Stomach smooth muscle (tissue), 2 donors: Measurements from ENCODE around the gene POLR2F.
"Not testable (repeated sequence)": the region's sequence is repeated elsewhere in the genome, so short reads cannot be mapped to it uniquely, and the experiment has no call there.

Experiments used
- H3K27ac ChIP-seq: one replicate; pipeline ENCODE4 v1.7.0; 2013; ENCODE audit warnings: mild to moderate bottlenecking, low read length, inconsistent platforms
- H3K27me3 ChIP-seq, 2 donors: one replicate each; pipeline ENCODE4 v1.7.0; 2013; ENCODE audit warnings: low read length in 2 of 2; ENCODE audit not compliant: insufficient read depth in 2 of 2, control insufficient read depth in 1 of 2
- H3K36me3 ChIP-seq, 2 donors: one replicate each; pipeline ENCODE4 v1.7.0; 2013; ENCODE audit warnings: low read length in 2 of 2; ENCODE audit not compliant: control insufficient read depth in 2 of 2, insufficient read depth in 2 of 2
- H3K4me1 ChIP-seq: one replicate; pipeline ENCODE4 v1.7.0; 2013; ENCODE audit warnings: low read length; ENCODE audit not compliant: control insufficient read depth, insufficient read depth
- H3K4me3 ChIP-seq, 2 donors: one replicate each; pipeline ENCODE4 v1.7.0; 2013; ENCODE audit warnings: low read length in 2 of 2
- H3K9ac ChIP-seq, 2 donors: one replicate each; pipeline ENCODE4 v1.7.0; 2013; ENCODE audit warnings: low read length in 2 of 2, mild to moderate bottlenecking in 1 of 2
- H3K9me3 ChIP-seq, 2 donors: one replicate each; pipeline ENCODE4 v1.7.0; 2013; ENCODE audit warnings: low read length in 2 of 2; ENCODE audit not compliant: control insufficient read depth in 2 of 2
- donor health status: healthy.
- donor health status: Pancreatic carcinoma.

Gene POLR2F

GRCh38 chr22:37933711-37934376 is 19.7 kb upstream of the POLR2F start:
- H3K4me1 ChIP-seq: peaks cover 45% of the 10 kb centered on the region
- H3K9ac ChIP-seq: peak overlapping the region in 1 of 2 donors; percentile 21
- H3K27ac ChIP-seq: peak overlapping the region; percentile 78
- no peaks in the 10 kb centered on the region for H3K27me3 ChIP-seq
- peak overlapping the region in 1 of 2 donors; percentile 22 for H3K4me3 ChIP-seq
- H3K9me3 ChIP-seq: no peaks in the 10 kb centered on the region
- peaks cover 34 to 38% of the 10 kb centered on the region in 2 donors for H3K36me3 ChIP-seq

- H3K9me3 ChIP-seq: no peaks in the 10 kb centered on the region
- no peaks in the 10 kb centered on the region for H3K27me3 ChIP-seq
- no peak overlapping the region for H3K27ac ChIP-seq
- H3K4me1 ChIP-seq: peaks cover 3% of the 10 kb centered on the region
- no peak overlapping the region for H3K4me3 ChIP-seq
- peaks cover 37 to 41% of the 10 kb centered on the region in 2 donors for H3K36me3 ChIP-seq
- no peak overlapping the region for H3K9ac ChIP-seq
Measured at GRCh38 chr22:37940698-37941376, 12.7 kb upstream of the POLR2F start.

GRCh38 chr22:37942133-37942532 is 11.4 kb upstream of the POLR2F start:
- Histone ChIP-seq H3K9me3 (no peaks in the 10 kb centered on the region), H3K27ac (no peak overlapping the region), H3K27me3 (no peaks in the 10 kb centered on the region), H3K4me1 (peaks cover 3% of the 10 kb centered on the region), H3K4me3 (no peak overlapping the region), H3K36me3 (peaks cover 37 to 39% of the 10 kb centered on the region in 2 donors), H3K9ac (no peak overlapping the region)

GRCh38 chr22:37943136-37943824 is 10.2 kb upstream of the POLR2F start:
- Histone ChIP-seq H3K27me3 (no peaks in the 10 kb centered on the region), H3K27ac (peak overlapping the region; percentile 24), H3K9ac (no peak overlapping the region), H3K4me1 (no peaks in the 10 kb centered on the region), H3K4me3 (no peak overlapping the region), H3K9me3 (no peaks in the 10 kb centered on the region), H3K36me3 (peaks cover 32 to 33% of the 10 kb centered on the region in 2 donors)

GRCh38 chr22:37943825-37944198 is 9.7 kb upstream of the POLR2F start:
- no peaks in the 10 kb centered on the region for H3K9me3 ChIP-seq
- peaks cover 32 to 33% of the 10 kb centered on the region in 2 donors for H3K36me3 ChIP-seq
- no peaks in the 10 kb centered on the region for H3K4me1 ChIP-seq
- H3K4me3 ChIP-seq: no peak overlapping the region
- no peaks in the 10 kb centered on the region for H3K27me3 ChIP-seq
- H3K9ac ChIP-seq: no peak overlapping the region
- no peak overlapping the region for H3K27ac ChIP-seq

GRCh38 chr22:37944423-37944822 is 9.1 kb upstream of the POLR2F start:
- H3K27me3 ChIP-seq, H3K9ac ChIP-seq, H3K9me3 ChIP-seq, H3K4me3 ChIP-seq, H3K4me1 ChIP-seq, H3K27ac ChIP-seq: not testable (repeated sequence)
- H3K36me3 ChIP-seq: peaks cover 30 to 32% of the 10 kb centered on the region in 2 donors

GRCh38 chr22:37947142-37947795 is 6.2 kb upstream of the POLR2F start:
- H3K27me3 ChIP-seq, H3K9me3 ChIP-seq, H3K4me3 ChIP-seq, H3K9ac ChIP-seq, H3K27ac ChIP-seq, H3K4me1 ChIP-seq: not testable (repeated sequence)
- peaks cover 10 to 12% of the 10 kb centered on the region in 2 donors for H3K36me3 ChIP-seq

GRCh38 chr22:37951305-37951704 is 2.2 kb upstream of the POLR2F start:
- no peaks in the 10 kb centered on the region for H3K9me3 ChIP-seq
- H3K27ac ChIP-seq: no peak overlapping the region
- no peaks in the 10 kb centered on the region for H3K36me3 ChIP-seq
- H3K27me3 ChIP-seq: no peaks in the 10 kb centered on the region
- H3K4me3 ChIP-seq: no peak overlapping the region
- H3K9ac ChIP-seq: no peak overlapping the region
- peaks cover 20% of the 10 kb centered on the region for H3K4me1 ChIP-seq

- H3K27me3 ChIP-seq, H3K9me3 ChIP-seq, H3K27ac ChIP-seq: not testable (repeated sequence)
- H3K4me3 ChIP-seq: peak overlapping the region; percentile 98 to 99
- H3K9ac ChIP-seq: peak overlapping the region; percentile 93 to 97
- H3K4me1 ChIP-seq: peaks cover 20% of the 10 kb centered on the region
- peaks cover 9 to 10% of the 10 kb centered on the region in 2 donors for H3K36me3 ChIP-seq
Measured at GRCh38 chr22:37952629-37953028, 870 bp upstream of the POLR2F start.

GRCh38 chr22:37953062-37953436 is 450 bp upstream of the POLR2F start:
- H3K9ac ChIP-seq: peak overlapping the region; percentile 93 to 97
- peak overlapping the region; percentile 98 to 99 for H3K4me3 ChIP-seq
- no peaks in the 10 kb centered on the region for H3K9me3 ChIP-seq
- H3K36me3 ChIP-seq: peaks cover 11 to 12% of the 10 kb centered on the region in 2 donors
- no peak overlapping the region for H3K27ac ChIP-seq
- peaks cover 20% of the 10 kb centered on the region for H3K4me1 ChIP-seq
- no peaks in the 10 kb centered on the region for H3K27me3 ChIP-seq
